ENCODE measurements around the gene UQCC3. TPM values are rescaled to one million over a fixed set of nuclear protein-coding genes. Genes with fewer than 3 reads are reported as not detected.
A peak's percentile ranks its signal among the peaks of the same experiment; 100 is the strongest.

Gene UQCC3
- total RNA-seq, 1 experiment from 2014 or later, result 16.1 TPM

- CTCF ChIA-PET, result interaction anchor here (0.6 kb wide), 1 partner anchor 88 kb away, joined by 5 read pairs; no protein-coding TSS in a partner anchor
- Histone ChIP-seq H3K9me2 (ENCODE audit: insufficient read depth) (no peaks in the 10 kb centered on the region), H3K4me3 (peak overlapping the region; percentile 54)
Observed at GRCh38 chr11:62709247-62710000, 38.0 kb downstream of the UQCC3 start.

GRCh38 chr11:62710001-62710345 is 38.5 kb downstream of the UQCC3 start:
- Histone ChIP-seq H3K27ac (peak overlapping the region; percentile 87), H3K4me3 (peak overlapping the region; percentile 54), H3F3A (ENCODE audit: insufficient read depth, low read depth) (peaks cover 70% of the 10 kb centered on the region), H2AFZ (peak overlapping the region; percentile 90), H3K9me3 (ENCODE audit: insufficient read depth, low read depth) (no peaks in the 10 kb centered on the region), H4K20me1 (ENCODE audit: insufficient read depth) (no peaks in the 10 kb centered on the region), H3K79me2 (ENCODE audit: low read depth) (peaks cover 7% of the 10 kb centered on the region), H3K36me3 (ENCODE audit: low read depth) (peaks cover 20% of the 10 kb centered on the region), H3K4me1 (replicated peaks; ENCODE audit: insufficient read depth) (peaks cover 31% of the 10 kb centered on the region), H3K4me2 (peak overlapping the region; percentile 69), H3K27me3 (ENCODE audit: insufficient read depth, low read depth) (no peaks in the 10 kb centered on the region), H3K9me2 (ENCODE audit: insufficient read depth) (no peaks in the 10 kb centered on the region)
- no peak for DNase-seq
- POLR2A ChIA-PET (ENCODE audit: unreplicated experiment), result interaction anchor here (0.6 kb wide), 2 partner anchors 44 to 88 kb away, joined by 5 to 10 read pairs; partner anchors contain the start of genes B3GAT3 and ZBTB3
- CTCF ChIA-PET, result interaction anchor here (0.6 kb wide), 1 partner anchor 87 kb away, joined by 5 read pairs; no protein-coding TSS in a partner anchor
- intact Hi-C loops (cut with micrococcal nuclease; ENCODE audit: unreplicated experiment), result no loop called here
- BruUV-seq (replicated peaks), result TSS peak; percentile 79
- TF ChIP-seq EZH2 (IDR thresholded peaks at IDR 0.05; ENCODE audit: low read depth) (no peak), CTCF (conservative IDR thresholded peaks at IDR 0.05) (peak; percentile 21; the same call in 1 of the 2 replicates)

More at GRCh38 chr11:62709247-62710000, 38.0 kb downstream of the UQCC3 start:
- Histone ChIP-seq H3K27me3 (ENCODE audit: insufficient read depth, low read depth) (no peaks in the 10 kb centered on the region), H3K9me3 (ENCODE audit: insufficient read depth, low read depth) (no peaks in the 10 kb centered on the region), H3K79me2 (ENCODE audit: low read depth) (peaks cover 12% of the 10 kb centered on the region), H2AFZ (peak overlapping the region; percentile 90), H3K4me2 (peak overlapping the region; percentile 69), H3F3A (ENCODE audit: insufficient read depth, low read depth) (peaks cover 69% of the 10 kb centered on the region), H3K36me3 (ENCODE audit: low read depth) (peaks cover 16% of the 10 kb centered on the region), H3K27ac (peak overlapping the region; percentile 87), H3K4me1 (replicated peaks; ENCODE audit: insufficient read depth) (peaks cover 36% of the 10 kb centered on the region), H4K20me1 (ENCODE audit: insufficient read depth) (no peaks in the 10 kb centered on the region)
- intact Hi-C loops (cut with micrococcal nuclease; ENCODE audit: unreplicated experiment), result loop anchor here (2.0 to 5.0 kb wide), 3 partner anchors 45 to 133 kb away; partner anchors contain the start of genes EML3, ROM1 and ZBTB3
- DNase-seq, result peak; percentile 94 to 95
- POLR2A ChIA-PET (ENCODE audit: unreplicated experiment), result interaction anchor here (0.5 to 0.8 kb wide), 5 partner anchors 30 to 118 kb away, joined by 3 to 10 read pairs (median 3); partner anchors contain the start of genes B3GAT3 and ZBTB3
- TF ChIP-seq CTCF (conservative IDR thresholded peaks at IDR 0.05) (peak; percentile 29; the same call in 1 of the 2 replicates), EZH2 (IDR thresholded peaks at IDR 0.05; ENCODE audit: low read depth) (no peak)
- BruUV-seq (replicated peaks), result no TSS peak

- intact Hi-C loops (cut with micrococcal nuclease; ENCODE audit: unreplicated experiment), result no loop called here
- Histone ChIP-seq H3K79me2 (ENCODE audit: low read depth) (peaks cover 19% of the 10 kb centered on the region), H2AFZ (no peak overlapping the region), H3K4me1 (replicated peaks; ENCODE audit: insufficient read depth) (peaks cover 22% of the 10 kb centered on the region), H3K27me3 (ENCODE audit: insufficient read depth, low read depth) (no peaks in the 10 kb centered on the region), H3K4me3 (no peak overlapping the region), H3K4me2 (no peak overlapping the region), H3K36me3 (ENCODE audit: low read depth) (peaks cover 41% of the 10 kb centered on the region), H3K9me2 (ENCODE audit: insufficient read depth) (no peaks in the 10 kb centered on the region), H4K20me1 (ENCODE audit: insufficient read depth) (no peaks in the 10 kb centered on the region), H3K27ac (peak overlapping the region; percentile 42; the same call in 1 of the 2 replicates), H3K9me3 (ENCODE audit: insufficient read depth, low read depth) (no peaks in the 10 kb centered on the region), H3F3A (ENCODE audit: insufficient read depth, low read depth) (peaks cover 62% of the 10 kb centered on the region)
- CTCF ChIA-PET, result interaction anchor here (0.6 kb wide), 1 partner anchor 120 kb away, joined by 8 read pairs; no protein-coding TSS in a partner anchor
- DNase-seq, result no peak
- POLR2A ChIA-PET (ENCODE audit: unreplicated experiment), result no interaction called here
- BruUV-seq (replicated peaks), result no TSS peak
- TF ChIP-seq EZH2 (IDR thresholded peaks at IDR 0.05; ENCODE audit: low read depth), result no peak
- TF ChIP-seq CTCF (conservative IDR thresholded peaks at IDR 0.05), result no peak
Observed at GRCh38 chr11:62712276-62712812, 40.9 kb downstream of the UQCC3 start.

Measured in PC-9 (cell line).